ENCODE data around the gene FAT1. TPM values are rescaled to one million over a fixed set of nuclear protein-coding genes. Genes with fewer than 3 reads are reported as not detected.

The FAT1 gene
- total RNA-seq, 1 experiment from 2014 or later: 92.4 TPM

DNA sequence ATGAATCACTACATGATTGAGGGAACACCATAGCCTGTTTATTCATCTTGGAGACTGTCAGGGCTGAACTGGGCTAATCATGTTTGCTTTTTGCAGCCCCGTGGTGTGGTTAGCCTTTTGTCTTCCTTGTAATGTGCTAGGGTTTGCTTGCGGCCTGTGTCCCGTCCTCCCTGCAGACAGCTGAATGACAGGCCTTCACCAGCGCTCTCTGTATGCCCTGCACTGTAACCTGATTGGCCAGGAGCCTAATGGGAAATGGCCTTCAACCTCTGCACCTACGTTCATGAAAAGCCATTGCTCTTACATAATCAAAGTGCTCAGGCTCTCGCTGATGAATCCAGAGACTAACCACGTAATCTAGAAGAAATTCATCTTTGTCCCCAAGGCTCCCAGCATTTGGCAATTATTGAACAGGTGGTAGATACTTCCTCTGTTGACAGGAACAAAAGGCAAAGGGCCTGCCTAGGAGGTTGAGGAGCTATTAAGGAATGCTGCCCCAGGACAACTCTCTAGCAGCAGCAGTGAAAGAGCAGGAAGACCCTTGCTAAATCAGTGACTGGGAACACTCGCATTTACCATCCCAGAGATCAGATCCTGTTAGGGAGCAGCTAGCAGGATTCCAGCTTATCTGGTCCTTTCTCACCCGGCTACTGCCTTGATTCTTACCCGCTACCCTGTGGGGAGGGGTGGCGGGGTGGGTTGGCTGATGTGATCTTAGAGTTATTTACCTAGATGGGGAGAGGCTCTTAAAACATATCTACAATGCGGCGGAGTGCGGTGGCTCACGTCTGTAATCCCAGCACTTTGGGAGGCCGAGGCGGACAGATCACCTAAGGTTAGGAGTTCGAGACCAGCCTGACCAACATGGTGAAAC is 42.3 kb upstream of the FAT1 start:
- CTCF ChIA-PET: no interaction called here
- ATAC-seq (no peak), DNase-seq (no peak)
- no peak overlapping the region for H3K27ac ChIP-seq (ENCODE audit: low read length)
- no peaks in the 10 kb centered on the region for H3K79me2 ChIP-seq (ENCODE audit: low read length)
- H3K36me3 ChIP-seq (ENCODE audit: low read depth, low read length): no peaks in the 10 kb centered on the region
- intact Hi-C loops (cut with micrococcal nuclease): no loop called here
- POLR2A ChIA-PET (ENCODE audit: unreplicated experiment): no interaction called here
- H3K27me3 ChIP-seq (ENCODE audit: low read length): no peaks in the 10 kb centered on the region
- H3K9ac ChIP-seq (ENCODE audit: low read length): no peak overlapping the region
- TF ChIP-seq EZH2phosphoT487 (IDR thresholded peaks at IDR 0.05; ENCODE audit: borderline replicate concordance, low read length): no peak
- TF ChIP-seq, protein P1, sequence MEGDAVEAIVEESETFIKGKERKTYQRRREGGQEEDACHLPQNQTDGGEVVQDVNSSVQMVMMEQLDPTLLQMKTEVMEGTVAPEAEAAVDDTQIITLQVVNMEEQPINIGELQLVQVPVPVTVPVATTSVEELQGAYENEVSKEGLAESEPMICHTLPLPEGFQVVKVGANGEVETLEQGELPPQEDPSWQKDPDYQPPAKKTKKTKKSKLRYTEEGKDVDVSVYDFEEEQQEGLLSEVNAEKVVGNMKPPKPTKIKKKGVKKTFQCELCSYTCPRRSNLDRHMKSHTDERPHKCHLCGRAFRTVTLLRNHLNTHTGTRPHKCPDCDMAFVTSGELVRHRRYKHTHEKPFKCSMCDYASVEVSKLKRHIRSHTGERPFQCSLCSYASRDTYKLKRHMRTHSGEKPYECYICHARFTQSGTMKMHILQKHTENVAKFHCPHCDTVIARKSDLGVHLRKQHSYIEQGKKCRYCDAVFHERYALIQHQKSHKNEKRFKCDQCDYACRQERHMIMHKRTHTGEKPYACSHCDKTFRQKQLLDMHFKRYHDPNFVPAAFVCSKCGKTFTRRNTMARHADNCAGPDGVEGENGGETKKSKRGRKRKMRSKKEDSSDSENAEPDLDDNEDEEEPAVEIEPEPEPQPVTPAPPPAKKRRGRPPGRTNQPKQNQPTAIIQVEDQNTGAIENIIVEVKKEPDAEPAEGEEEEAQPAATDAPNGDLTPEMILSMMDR (conservative IDR thresholded peaks at IDR 0.05; ENCODE audit: low read depth, low read length): no peak
- no peak for TF ChIP-seq EZH2 (IDR thresholded peaks at IDR 0.05; ENCODE audit: low read length, unreplicated experiment)
- H2AFZ ChIP-seq (ENCODE audit: low read length): no peak overlapping the region
- H4K20me1 ChIP-seq (ENCODE audit: low read length): no peaks in the 10 kb centered on the region
- H3K9me2 ChIP-seq (replicated peaks; ENCODE audit: low read length): no peaks in the 10 kb centered on the region
- no peaks in the 10 kb centered on the region for H3K9me3 ChIP-seq (ENCODE audit: low read length)
- H3F3A ChIP-seq (ENCODE audit: low read length, unreplicated experiment): no peaks in the 10 kb centered on the region
- no TSS peak for BruUV-seq (replicated peaks)
- H3K4me2 ChIP-seq (ENCODE audit: low read length): no peak overlapping the region
- no peak overlapping the region for H3K4me3 ChIP-seq (ENCODE audit: low read length)
- peaks cover 13% of the 10 kb centered on the region; the same call in 1 of the 2 replicates for H3K4me1 ChIP-seq (ENCODE audit: insufficient read depth, low read length)

DNA sequence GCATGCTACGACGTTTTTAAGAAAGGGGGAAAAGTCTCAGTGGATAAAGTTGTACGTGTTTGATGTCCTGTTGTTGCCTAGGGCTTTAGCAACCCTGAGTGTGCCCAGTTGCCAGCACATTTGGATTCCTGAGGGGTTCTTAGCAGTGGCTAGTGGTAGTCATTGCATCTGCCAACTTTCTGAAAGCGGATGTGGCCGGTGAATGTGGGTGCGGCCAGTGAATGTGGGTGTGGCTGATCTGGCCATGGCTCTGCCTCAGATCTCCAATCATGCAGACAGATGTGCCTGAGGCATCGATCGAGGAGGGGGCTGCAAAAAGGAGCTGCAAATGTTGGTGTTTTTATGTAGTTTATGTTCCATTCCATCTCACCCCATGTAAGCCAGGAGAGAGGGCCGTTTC is 41.5 kb upstream of the FAT1 start:
- H3K27me3 ChIP-seq (ENCODE audit: low read length): no peaks in the 10 kb centered on the region
- peaks cover 9% of the 10 kb centered on the region; the same call in 1 of the 2 replicates for H3K4me1 ChIP-seq (ENCODE audit: insufficient read depth, low read length)
- ChIA-PET CTCF (no interaction called here), POLR2A (ENCODE audit: unreplicated experiment) (no interaction called here)
- no peaks in the 10 kb centered on the region for H4K20me1 ChIP-seq (ENCODE audit: low read length)
- DNase-seq (no peak), ATAC-seq (no peak)
- H3F3A ChIP-seq (ENCODE audit: low read length, unreplicated experiment): no peaks in the 10 kb centered on the region
- H3K79me2 ChIP-seq (ENCODE audit: low read length): no peaks in the 10 kb centered on the region
- no peaks in the 10 kb centered on the region for H3K9me3 ChIP-seq (ENCODE audit: low read length)
- no peaks in the 10 kb centered on the region for H3K36me3 ChIP-seq (ENCODE audit: low read depth, low read length)
- TF ChIP-seq EZH2 (IDR thresholded peaks at IDR 0.05; ENCODE audit: low read length, unreplicated experiment) (no peak), EZH2phosphoT487 (IDR thresholded peaks at IDR 0.05; ENCODE audit: borderline replicate concordance, low read length) (no peak)
- TF ChIP-seq, protein P1 (conservative IDR thresholded peaks at IDR 0.05; ENCODE audit: low read depth, low read length): no peak
- H3K9me2 ChIP-seq (replicated peaks; ENCODE audit: low read length): no peaks in the 10 kb centered on the region
- no peak overlapping the region for H3K4me2 ChIP-seq (ENCODE audit: low read length)
- no peak overlapping the region for H3K9ac ChIP-seq (ENCODE audit: low read length)
- intact Hi-C loops (cut with micrococcal nuclease): no loop called here
- no TSS peak for BruUV-seq (replicated peaks)
- H3K27ac ChIP-seq (ENCODE audit: low read length): no peak overlapping the region
- no peak overlapping the region for H2AFZ ChIP-seq (ENCODE audit: low read length)
- no peak overlapping the region for H3K4me3 ChIP-seq (ENCODE audit: low read length)

DNA sequence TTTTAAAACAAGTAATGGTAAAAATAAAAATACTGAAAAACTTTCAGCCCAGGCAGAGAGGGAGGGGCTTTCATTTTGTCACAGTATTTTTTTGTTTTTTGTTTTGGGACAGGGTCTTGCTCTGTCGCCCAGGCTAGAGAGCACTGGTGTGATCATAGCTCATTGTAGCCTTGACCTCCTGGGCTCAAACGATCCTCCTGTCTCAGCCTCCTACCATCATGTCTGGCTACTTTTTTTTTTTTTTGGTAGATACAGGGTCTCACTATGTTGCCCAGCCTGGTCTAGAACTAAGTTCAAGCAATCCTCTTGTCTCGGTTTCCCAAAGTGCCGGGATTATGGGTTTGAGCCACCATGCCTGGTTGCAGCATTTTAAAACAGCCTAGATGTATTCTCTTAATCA is 40.8 kb upstream of the FAT1 start:
- ATAC-seq (no peak), DNase-seq (no peak)
- no peak overlapping the region for H3K4me2 ChIP-seq (ENCODE audit: low read length)
- intact Hi-C loops (cut with micrococcal nuclease): no loop called here
- no peaks in the 10 kb centered on the region for H3K36me3 ChIP-seq (ENCODE audit: low read depth, low read length)
- TF ChIP-seq EZH2phosphoT487 (IDR thresholded peaks at IDR 0.05; ENCODE audit: borderline replicate concordance, low read length): no peak
- no peak for TF ChIP-seq EZH2 (IDR thresholded peaks at IDR 0.05; ENCODE audit: low read length, unreplicated experiment)
- TF ChIP-seq, protein P1 (conservative IDR thresholded peaks at IDR 0.05; ENCODE audit: low read depth, low read length): no peak
- H2AFZ ChIP-seq (ENCODE audit: low read length): no peak overlapping the region
- no peak overlapping the region for H3K9ac ChIP-seq (ENCODE audit: low read length)
- POLR2A ChIA-PET (ENCODE audit: unreplicated experiment): no interaction called here
- no peaks in the 10 kb centered on the region for H3K9me2 ChIP-seq (replicated peaks; ENCODE audit: low read length)
- BruUV-seq (replicated peaks): no TSS peak
- H3F3A ChIP-seq (ENCODE audit: low read length, unreplicated experiment): no peaks in the 10 kb centered on the region
- CTCF ChIA-PET: no interaction called here
- H4K20me1 ChIP-seq (ENCODE audit: low read length): no peaks in the 10 kb centered on the region
- no peak overlapping the region for H3K27ac ChIP-seq (ENCODE audit: low read length)
- no peaks in the 10 kb centered on the region for H3K9me3 ChIP-seq (ENCODE audit: low read length)
- H3K79me2 ChIP-seq (ENCODE audit: low read length): no peaks in the 10 kb centered on the region
- H3K27me3 ChIP-seq (ENCODE audit: low read length): no peaks in the 10 kb centered on the region
- peaks cover 9% of the 10 kb centered on the region; the same call in 1 of the 2 replicates for H3K4me1 ChIP-seq (ENCODE audit: insufficient read depth, low read length)
- no peak overlapping the region for H3K4me3 ChIP-seq (ENCODE audit: low read length)

All from PC-3 (cell line).